OCI-LY3 (cell line): ENCODE results near the gene PAK4.

ENCODE experiments used
- H2AFZ ChIP-seq: fragments of 200-600, 300-600 bp; shearing (Covaris generic); 2 replicates; pipeline ENCODE4 v1.6.0; 2014; ENCODE audit warnings: antibody characterized with exemption, low read depth, low read length
- H3K27ac ChIP-seq: fragments of 200-600, 300-600 bp; sonication (generic); 2 replicates; pipeline ENCODE4 v1.5.1; 2014; ENCODE audit warnings: mild to moderate bottlenecking, low read length, moderate library complexity, mixed read lengths
- H3K27me3 ChIP-seq: fragments of 200-600, 300-600 bp; sonication (generic); 2 replicates; pipeline ENCODE4 v1.6.1; 2014; ENCODE audit warnings: low read depth, low read length, mixed read lengths
- H3K36me3 ChIP-seq: fragments of 200-600, 300-600 bp; sonication (generic); replicated peaks from 2 replicates; pipeline ENCODE3; 2014; ENCODE audit warnings: low read depth, low read length, mixed read lengths
- H3K4me1 ChIP-seq: fragments of 300-600, 200-600 bp; sonication (generic); 2 replicates; pipeline ENCODE4 v1.6.1; 2014; ENCODE audit warnings: low read length, mixed read lengths
- H3K4me2 ChIP-seq: fragments of 200-600, 300-600 bp; sonication (generic); 2 replicates; pipeline ENCODE4 v1.6.1; 2014; ENCODE audit warnings: low read length, mixed read lengths
- H3K4me3 ChIP-seq: fragments of 300-600, 200-600 bp; sonication (generic); 2 replicates; pipeline ENCODE4 v1.5.1; 2014; ENCODE audit warnings: antibody characterized with exemption, mild to moderate bottlenecking, low read length, moderate library complexity
- H3K79me2 ChIP-seq: fragments of 300-600, 200-600 bp; shearing (Covaris generic); 2 replicates; pipeline ENCODE4 v1.6.1; 2014; ENCODE audit warnings: mild to moderate bottlenecking, low read length, mixed read lengths
- H3K9ac ChIP-seq: fragments of 300-600, 200-600 bp; shearing (Covaris generic); 2 replicates; pipeline ENCODE4 v1.6.0; 2014; ENCODE audit warnings: mild to moderate bottlenecking, low read length, moderate library complexity
- H3K9me3 ChIP-seq: fragments of 200-600, 300-600 bp; shearing (Covaris generic); 2 replicates; pipeline ENCODE4 v1.6.1; 2014; ENCODE audit warnings: low read length, mixed read lengths; ENCODE audit not compliant: insufficient read depth
- H4K20me1 ChIP-seq: fragments of 200-600, 300-600 bp; sonication (generic); 2 replicates; pipeline ENCODE4 v1.6.1; 2016; ENCODE audit warnings: low read length, mixed read lengths; ENCODE audit not compliant: insufficient read depth
- EZH2phosphoT487 ChIP-seq: fragments of 200-600 bp; shearing (Covaris generic); IDR thresholded peaks from 2 replicates; pipeline ENCODE4 v1.6.1; 2018; ENCODE audit warnings: antibody characterized with exemption, mixed run types, low read depth
- TF ChIP-seq, protein P1 (sequence below): fragments of 200-600, 300-600 bp; sonication (generic); IDR thresholded peaks from 2 replicates; pipeline ENCODE4 v1.5.1; 2014; ENCODE audit warnings: antibody characterized with exemption, low read length, low read depth

The PAK4 gene

DNA sequence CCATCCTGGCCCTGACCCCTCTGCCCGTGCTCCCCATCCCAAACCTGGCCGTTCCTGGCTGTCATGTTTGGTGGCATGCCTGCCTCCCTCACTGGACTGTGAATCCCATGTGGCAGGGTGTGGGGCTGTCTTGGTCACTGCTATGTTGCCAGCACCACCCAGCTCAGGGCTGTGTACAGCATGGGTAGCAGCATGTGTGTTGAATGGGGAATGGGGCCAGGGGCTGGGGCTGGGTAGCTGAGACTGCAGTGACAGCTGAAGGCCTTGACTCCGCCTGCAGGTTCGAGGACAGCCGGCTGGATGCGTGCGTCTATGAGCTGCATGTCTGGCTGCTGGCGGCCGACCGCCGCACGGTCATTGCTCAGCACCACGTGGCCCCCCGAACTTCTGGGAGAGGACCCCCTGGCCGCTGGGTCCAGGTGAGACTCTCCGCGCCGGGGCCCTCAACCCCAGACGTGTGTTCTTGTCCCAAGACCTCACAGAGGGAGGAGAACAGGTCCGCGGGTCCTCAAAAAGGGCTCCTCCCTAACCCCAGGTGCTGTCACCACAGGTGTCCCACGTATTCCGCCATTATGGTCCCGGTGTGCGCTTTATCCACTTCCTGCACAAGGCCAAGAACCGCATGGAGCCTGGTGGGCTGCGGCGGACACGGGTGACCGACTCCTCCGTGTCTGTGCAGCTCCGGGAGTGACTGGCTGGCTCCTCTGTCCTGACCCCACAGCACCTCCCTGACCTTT, 74.6 kb downstream of the PAK4 start:
- Histone ChIP-seq H3K36me3 (no peaks in the 10 kb centered on the region), H3K27ac (no peak overlapping the region), H3K4me1 (no peaks in the 10 kb centered on the region; the same call in 1 of the 2 replicates), H3K79me2 (no peaks in the 10 kb centered on the region), H3K27me3 (peaks cover 2% of the 10 kb centered on the region), H2AFZ (no peak overlapping the region), H3K9ac (no peak overlapping the region), H3K4me2 (no peak overlapping the region), H4K20me1 (no peaks in the 10 kb centered on the region), H3K9me3 (no peaks in the 10 kb centered on the region), H3K4me3 (no peak overlapping the region)
- TF ChIP-seq, protein P1, sequence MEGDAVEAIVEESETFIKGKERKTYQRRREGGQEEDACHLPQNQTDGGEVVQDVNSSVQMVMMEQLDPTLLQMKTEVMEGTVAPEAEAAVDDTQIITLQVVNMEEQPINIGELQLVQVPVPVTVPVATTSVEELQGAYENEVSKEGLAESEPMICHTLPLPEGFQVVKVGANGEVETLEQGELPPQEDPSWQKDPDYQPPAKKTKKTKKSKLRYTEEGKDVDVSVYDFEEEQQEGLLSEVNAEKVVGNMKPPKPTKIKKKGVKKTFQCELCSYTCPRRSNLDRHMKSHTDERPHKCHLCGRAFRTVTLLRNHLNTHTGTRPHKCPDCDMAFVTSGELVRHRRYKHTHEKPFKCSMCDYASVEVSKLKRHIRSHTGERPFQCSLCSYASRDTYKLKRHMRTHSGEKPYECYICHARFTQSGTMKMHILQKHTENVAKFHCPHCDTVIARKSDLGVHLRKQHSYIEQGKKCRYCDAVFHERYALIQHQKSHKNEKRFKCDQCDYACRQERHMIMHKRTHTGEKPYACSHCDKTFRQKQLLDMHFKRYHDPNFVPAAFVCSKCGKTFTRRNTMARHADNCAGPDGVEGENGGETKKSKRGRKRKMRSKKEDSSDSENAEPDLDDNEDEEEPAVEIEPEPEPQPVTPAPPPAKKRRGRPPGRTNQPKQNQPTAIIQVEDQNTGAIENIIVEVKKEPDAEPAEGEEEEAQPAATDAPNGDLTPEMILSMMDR = no peak
- TF ChIP-seq EZH2phosphoT487 = no peak

DNA sequence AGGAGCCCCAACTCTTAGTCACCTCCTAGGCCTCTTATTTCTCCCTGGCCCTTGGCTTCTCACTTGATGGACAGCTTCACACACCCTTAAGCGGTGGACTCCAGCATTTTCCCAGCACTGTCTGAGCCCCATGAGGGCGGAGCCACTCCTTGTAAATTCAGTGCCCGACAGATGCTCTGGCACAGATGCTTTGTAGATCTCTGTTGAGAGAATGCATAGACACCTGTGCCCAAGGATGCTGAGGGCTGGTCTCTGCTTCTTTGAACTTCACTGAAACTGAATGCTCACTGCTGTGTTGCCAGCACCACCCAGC, 75.2 kb downstream of the PAK4 start:
- H3K9ac ChIP-seq = no peak overlapping the region
- H2AFZ ChIP-seq = no peak overlapping the region
- no peak overlapping the region for H3K4me2 ChIP-seq
- no peaks in the 10 kb centered on the region for H3K36me3 ChIP-seq
- H3K27me3 ChIP-seq = no peaks in the 10 kb centered on the region
- no peak overlapping the region for H3K4me3 ChIP-seq
- H3K9me3 ChIP-seq = no peaks in the 10 kb centered on the region
- no peaks in the 10 kb centered on the region for H4K20me1 ChIP-seq
- H3K27ac ChIP-seq = no peak overlapping the region
- no peaks in the 10 kb centered on the region for H3K79me2 ChIP-seq
- TF ChIP-seq, protein P1 = no peak
- TF ChIP-seq EZH2phosphoT487 = no peak
- H3K4me1 ChIP-seq = no peaks in the 10 kb centered on the region; the same call in 1 of the 2 replicates

- no peak overlapping the region for H3K4me3 ChIP-seq
- H3K27me3 ChIP-seq = no peaks in the 10 kb centered on the region
- H3K4me1 ChIP-seq = no peaks in the 10 kb centered on the region
- no peak overlapping the region for H3K9ac ChIP-seq
- no peaks in the 10 kb centered on the region for H3K79me2 ChIP-seq
- H4K20me1 ChIP-seq = no peaks in the 10 kb centered on the region
- no peak overlapping the region for H2AFZ ChIP-seq
- TF ChIP-seq, protein P1 = no peak
- TF ChIP-seq EZH2phosphoT487 = no peak
- no peak overlapping the region for H3K27ac ChIP-seq
- no peaks in the 10 kb centered on the region for H3K9me3 ChIP-seq
- no peaks in the 10 kb centered on the region for H3K36me3 ChIP-seq
- no peak overlapping the region for H3K4me2 ChIP-seq
Observed at GRCh38 chr19:39202998-39203355, 77.4 kb downstream of the PAK4 start.

GRCh38 chr19:39203372-39204341, 78.1 kb downstream of the PAK4 start, which contains the start of gene SYCN:
Gene SYCN (minus strand): TSS chr19:39204263. CDS start chr19:39204254, 9 bp downstream.
- no peaks in the 10 kb centered on the region for H3K36me3 ChIP-seq
- TF ChIP-seq, protein P1 = no peak
- no peak for TF ChIP-seq EZH2phosphoT487
- no peak within 1 kb of the TSS for H2AFZ ChIP-seq
- H3K4me2 ChIP-seq = no peak within 1 kb of the TSS
- no peaks in the 10 kb centered on the region for H3K4me1 ChIP-seq
- H4K20me1 ChIP-seq = no peaks in the 10 kb centered on the region
- H3K9me3 ChIP-seq = no peaks in the 10 kb centered on the region
- no peak within 1 kb of the TSS for H3K4me3 ChIP-seq
- no peak within 1 kb of the TSS for H3K27ac ChIP-seq
- H3K79me2 ChIP-seq = no peaks in the 10 kb centered on the region
- peaks cover 4% of the 10 kb centered on the region; the same call in 1 of the 2 replicates for H3K27me3 ChIP-seq
- no peak within 1 kb of the TSS for H3K9ac ChIP-seq
